VCaP (cell line): ENCODE results near the gene TLE3.

ENCODE experiments used
- H3K27ac ChIP-seq: fragments of 450-650 bp; 2 replicates; pipeline ENCODE4 v1.5.1; 2017
- TF ChIP-seq, protein P1 (sequence below): fragments of 450-650 bp; conservative IDR thresholded peaks from 2 replicates; pipeline ENCODE4 v1.5.1; 2017; ENCODE audit warnings: mild to moderate bottlenecking, moderate library complexity

The TLE3 gene

GRCh38 chr15:70096215-70097062 is 1.3 kb downstream of the TLE3 start:
- TF ChIP-seq, protein P1, sequence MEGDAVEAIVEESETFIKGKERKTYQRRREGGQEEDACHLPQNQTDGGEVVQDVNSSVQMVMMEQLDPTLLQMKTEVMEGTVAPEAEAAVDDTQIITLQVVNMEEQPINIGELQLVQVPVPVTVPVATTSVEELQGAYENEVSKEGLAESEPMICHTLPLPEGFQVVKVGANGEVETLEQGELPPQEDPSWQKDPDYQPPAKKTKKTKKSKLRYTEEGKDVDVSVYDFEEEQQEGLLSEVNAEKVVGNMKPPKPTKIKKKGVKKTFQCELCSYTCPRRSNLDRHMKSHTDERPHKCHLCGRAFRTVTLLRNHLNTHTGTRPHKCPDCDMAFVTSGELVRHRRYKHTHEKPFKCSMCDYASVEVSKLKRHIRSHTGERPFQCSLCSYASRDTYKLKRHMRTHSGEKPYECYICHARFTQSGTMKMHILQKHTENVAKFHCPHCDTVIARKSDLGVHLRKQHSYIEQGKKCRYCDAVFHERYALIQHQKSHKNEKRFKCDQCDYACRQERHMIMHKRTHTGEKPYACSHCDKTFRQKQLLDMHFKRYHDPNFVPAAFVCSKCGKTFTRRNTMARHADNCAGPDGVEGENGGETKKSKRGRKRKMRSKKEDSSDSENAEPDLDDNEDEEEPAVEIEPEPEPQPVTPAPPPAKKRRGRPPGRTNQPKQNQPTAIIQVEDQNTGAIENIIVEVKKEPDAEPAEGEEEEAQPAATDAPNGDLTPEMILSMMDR, result 0 out of 2 replicates have a peak, but pooled peaks have one; percentile 2
- peak overlapping the region; percentile 98 for H3K27ac ChIP-seq

- TF ChIP-seq, protein P1, result peak; percentile 22; the same call in 1 of the 2 replicates
- H3K27ac ChIP-seq, result peak overlapping the region; percentile 98
These were observed 2.1 kb downstream of the TLE3 start for GRCh38 chr15:70095408-70096214.

- H3K27ac ChIP-seq, result peak overlapping the region; percentile 98
- TF ChIP-seq, protein P1, result no peak
These were observed 2.9 kb downstream of the TLE3 start for GRCh38 chr15:70094690-70095311.

GRCh38 chr15:70093481-70094319 is 4.0 kb downstream of the TLE3 start:
- H3K27ac ChIP-seq, result peak overlapping the region; percentile 98
- TF ChIP-seq, protein P1, result no peak

GRCh38 chr15:70093070-70093469 is 4.6 kb downstream of the TLE3 start:
- TF ChIP-seq, protein P1, result no peak
- peak overlapping the region; percentile 98 for H3K27ac ChIP-seq

GRCh38 chr15:70092464-70093027 is 5.2 kb downstream of the TLE3 start:
- TF ChIP-seq, protein P1, result no peak
- peak overlapping the region; percentile 98 for H3K27ac ChIP-seq
